ENCODE data around the gene LUZP2.

LUZP2 gene

DNA sequence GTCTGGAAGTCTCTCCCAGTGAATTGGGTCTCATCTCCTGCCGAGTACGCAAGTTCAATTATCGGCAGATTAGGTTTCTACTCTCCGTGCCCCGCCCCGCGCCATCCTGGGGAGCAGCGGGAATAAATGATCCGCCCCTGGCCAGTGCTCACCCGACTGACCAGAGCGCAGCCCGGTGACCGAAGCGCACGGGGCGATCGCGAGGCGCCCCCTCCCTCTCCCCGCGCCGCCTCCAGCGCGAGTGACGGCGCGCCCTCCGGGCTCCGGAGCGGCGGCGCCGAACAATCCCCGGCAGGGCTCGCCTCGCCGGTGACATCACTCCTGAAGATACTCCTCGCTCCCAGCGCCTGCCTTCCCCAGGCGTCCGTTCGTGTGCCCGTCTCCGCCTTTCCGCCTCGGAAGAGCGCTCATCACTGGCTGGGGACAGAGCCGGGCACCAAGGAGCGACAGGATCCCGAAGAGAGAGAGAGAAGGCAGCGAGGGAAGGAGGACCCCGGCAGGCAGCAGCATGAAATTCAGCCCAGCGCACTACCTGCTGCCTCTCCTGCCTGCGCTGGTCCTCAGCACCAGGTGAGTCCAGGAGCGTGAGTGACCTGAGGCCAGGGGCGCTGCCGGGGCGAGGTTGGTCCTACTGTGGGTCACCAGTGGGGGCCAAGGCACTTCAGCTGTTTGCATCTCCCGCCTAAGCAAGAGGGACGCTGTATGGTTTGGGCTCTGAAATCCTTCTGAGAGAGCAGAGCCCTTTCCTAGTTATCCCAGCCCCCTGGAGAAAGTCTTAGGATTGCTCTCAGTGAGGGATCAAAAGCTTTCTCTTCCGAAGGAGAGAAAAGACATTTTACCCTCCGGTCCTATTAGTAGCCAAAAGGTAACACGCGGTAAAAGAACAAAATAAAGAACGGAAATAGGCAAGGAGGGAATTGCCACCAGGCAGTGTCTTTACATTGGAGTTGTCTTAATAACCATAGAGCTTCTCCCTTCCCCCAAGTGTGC is at the start of gene LUZP2:
Gene LUZP2, plus strand, starts transcription at position 318 of the 990 bp plus-strand sequence.
- DNase-seq (ENCODE audit: low read depth): no peak

DNA sequence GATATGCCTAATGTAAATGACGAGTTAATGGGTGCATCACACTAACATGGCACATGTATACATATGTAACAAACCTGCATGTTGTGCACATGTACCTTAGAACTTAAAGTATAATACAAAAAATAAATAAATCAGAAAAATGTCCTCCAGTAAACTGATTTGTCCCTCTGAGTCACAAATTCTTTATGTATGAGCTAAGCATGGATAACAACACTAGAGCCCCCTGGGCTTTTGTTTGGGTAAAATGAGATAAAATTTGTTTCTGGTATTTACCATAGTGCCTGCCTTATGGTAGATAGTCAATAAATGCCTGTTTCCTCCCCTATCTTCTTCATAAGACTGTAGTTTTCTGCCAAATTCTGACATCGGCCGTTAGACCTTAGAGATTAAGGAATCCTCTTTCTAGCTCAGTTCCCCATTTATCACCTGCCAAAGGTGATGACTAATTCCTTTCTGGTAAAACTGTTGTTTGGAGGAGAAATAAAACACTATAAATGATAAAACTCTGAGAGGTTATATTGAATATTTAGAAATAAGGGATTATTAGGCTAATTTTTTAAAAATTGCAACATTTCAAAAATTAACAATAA is 43.6 kb upstream of the LUZP2 start:
- peak; percentile 2 for DNase-seq (ENCODE audit: low read depth)

DNA sequence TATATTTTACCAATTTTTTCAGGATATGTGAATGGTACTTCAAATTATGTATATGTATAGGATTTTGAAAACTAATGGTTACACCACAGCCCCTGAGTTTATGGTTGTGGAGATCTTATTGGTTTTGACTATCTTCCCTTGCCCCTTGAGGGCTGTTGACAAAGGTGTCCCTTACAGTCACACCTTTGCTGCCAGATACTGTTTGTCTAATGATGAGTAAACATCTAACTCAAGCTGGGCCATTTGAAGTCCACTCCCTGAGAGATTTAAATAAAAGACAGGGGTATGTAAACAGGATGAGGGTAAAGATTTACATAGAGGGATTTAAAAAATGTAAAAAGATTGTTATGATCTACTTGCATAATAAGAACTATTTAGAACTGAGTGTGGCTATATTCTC is 38.9 kb upstream of the LUZP2 start:
- no peak for DNase-seq (ENCODE audit: low read depth)

DNA sequence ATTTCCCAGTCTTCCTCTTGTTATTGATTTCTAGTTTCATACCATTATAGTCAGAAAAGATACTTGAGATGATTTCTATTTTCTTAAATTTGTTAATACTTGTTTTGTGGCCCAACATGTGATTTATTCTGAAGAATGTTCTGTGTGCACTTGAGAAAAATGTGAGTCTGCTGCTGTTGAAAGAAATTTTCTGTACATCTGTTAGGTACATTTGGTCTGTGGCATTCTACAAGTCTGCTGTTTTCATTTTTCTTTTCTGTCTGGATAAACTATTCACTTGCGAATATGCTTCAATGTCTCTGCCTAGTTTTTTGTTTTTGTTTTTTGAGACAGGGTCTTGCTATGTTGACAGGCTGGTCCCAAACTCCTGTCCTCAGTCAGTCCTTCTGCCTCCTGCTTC is 26.4 kb upstream of the LUZP2 start:
- no peak for DNase-seq (ENCODE audit: low read depth)

DNA sequence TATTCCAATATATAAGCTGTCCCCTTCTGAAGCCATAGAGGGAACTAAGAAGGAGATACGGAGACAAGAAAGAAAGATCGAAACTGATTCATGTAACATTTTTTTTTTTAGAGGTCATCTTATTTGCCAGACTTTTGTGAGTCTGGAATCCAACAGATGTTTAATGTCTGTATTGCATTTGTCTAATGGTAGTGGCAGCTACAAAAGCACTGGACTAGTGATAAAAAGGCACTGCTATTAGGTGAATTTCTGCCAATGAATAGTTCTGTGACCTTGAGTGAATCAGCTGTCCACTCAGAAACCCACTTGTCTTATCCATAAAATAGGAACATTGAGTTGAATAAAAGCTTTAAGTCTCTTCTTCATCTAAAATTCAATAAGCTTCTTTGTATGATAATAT is 25.8 kb upstream of the LUZP2 start:
- DNase-seq (ENCODE audit: low read depth): no peak

DNA sequence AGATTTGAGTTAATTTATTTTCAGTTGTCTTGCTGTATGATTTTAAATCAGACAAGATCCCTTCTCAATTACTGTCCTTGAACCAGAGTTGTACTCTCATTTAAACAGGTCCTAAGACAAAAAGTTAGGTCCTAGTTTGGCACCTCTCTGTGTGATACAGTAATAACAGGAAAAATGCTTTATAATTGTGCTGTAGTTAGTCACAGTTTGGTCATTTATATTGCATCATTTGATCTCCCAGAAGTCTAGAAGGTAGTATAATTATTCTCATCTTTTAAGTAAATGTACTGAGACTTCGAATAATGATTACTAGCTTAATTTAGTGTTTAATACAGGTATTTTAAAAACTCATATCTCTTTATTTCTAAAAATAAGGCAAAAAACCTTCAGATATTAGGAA is 18.1 kb upstream of the LUZP2 start:
- DNase-seq (ENCODE audit: low read depth): no peak

DNA sequence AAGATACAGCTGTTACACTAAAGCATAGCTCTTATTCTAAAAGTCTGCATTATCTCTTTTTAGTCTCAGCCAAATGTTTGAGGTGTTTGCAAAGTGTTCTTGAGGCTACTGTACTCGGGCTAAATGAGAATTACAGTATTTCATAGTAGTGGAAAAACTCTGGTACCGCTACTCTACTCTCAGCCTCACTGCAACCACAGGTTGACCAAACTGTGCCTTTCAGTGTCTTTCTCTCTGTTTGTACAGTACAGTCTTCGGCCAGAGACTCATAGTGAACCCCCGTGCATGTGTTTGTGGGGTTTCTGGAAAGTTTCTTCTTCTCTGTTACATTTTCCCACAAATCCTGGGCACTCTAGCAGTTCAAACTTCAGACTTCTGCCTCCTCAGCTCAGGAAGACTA is 7.4 kb upstream of the LUZP2 start:
- no peak for DNase-seq (ENCODE audit: low read depth)

DNA sequence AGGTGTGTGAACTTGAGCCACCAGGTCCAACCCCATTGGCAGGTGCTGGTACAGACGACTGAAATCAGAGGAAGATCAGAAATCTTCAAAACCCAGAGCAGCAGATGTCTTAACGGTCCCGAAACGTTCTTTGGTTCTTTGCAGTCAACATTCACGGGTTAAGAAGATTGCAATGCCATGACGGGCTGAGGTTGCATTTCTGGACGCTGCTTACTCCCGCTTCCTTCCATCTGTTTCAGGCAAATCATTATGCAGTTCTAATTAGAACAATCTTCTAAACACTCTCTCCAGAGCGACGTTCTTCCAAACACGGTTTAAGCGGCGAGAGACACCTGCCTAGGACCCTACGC is 492 bp upstream of the LUZP2 start:
- no peak for DNase-seq (ENCODE audit: low read depth)

DNA sequence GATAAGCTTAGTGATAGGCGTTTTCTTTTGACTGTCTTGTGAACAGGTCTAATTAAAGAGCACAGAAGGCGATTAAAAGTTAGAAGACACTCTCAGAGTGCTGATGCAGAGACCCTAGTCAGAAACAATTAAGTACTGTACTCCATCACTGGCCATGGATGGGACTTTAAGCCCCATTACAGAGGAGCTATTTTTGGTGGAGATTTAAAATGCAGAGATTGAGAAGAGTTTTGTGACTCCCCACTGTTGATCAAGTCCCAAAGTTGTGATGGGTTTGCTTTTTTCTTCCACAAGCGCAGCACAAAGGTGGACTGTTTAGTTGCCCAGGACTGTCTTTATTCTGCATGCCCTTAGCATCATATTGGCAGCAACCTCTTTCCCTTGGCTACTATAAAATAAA is 978 bp downstream of the LUZP2 start:
- no peak for DNase-seq (ENCODE audit: low read depth)

DNA sequence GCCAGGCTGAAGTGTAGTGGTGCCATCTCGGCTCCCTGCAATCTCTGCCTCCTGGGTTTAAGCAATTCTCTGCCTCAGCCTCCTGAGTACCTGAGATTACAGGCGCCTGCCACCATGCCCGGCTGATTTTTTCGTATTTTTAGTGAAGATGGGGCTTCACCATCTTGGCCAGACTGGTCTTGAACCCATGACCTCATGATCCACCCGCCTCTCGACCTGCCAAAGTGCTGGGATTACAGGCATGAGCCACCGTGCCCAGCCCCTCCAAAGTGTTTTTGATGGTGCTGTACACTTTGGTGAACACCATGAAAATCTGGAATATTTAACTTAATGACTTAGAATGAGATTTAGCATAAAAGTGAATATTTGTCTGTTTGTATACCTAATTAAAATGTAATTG is 5.6 kb downstream of the LUZP2 start:
- no peak for DNase-seq (ENCODE audit: low read depth)

DNA sequence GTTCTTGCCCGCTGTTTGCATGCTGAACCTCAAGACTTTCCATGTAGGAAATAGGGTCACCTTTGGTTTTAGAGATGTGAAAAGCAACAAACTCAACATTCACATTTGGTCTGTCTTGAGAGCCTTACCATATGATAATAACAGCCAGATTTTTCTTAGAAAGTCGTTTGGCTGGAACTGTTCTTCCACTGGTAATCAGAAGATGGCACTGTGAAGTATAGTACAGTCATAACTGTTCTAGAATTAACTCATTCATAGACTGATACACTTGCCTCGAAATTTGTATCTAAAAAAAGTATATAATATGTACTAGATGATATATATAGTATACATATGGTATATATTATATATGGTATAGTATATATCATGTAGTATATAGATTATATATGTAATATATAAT is 12.3 kb downstream of the LUZP2 start:
- no peak for DNase-seq (ENCODE audit: low read depth)

DNA sequence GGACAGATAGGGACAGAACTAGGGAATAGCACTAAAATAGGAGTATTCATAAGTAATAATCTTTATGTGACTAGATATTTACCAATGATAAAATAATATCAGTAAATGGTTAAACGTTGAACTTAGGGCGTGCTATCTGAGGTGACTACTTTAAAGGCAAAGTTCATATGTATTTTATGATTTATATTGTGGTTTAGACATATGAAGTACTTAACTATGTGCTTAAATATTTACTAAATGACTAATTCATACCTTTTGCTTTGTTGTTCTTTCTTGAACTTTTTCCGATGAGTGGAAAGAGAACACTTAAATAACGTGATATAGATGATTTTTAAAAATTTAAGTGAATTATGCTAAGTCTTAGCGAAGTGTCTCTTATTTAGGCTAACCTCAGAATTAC is 14.7 kb downstream of the LUZP2 start:
- no peak for DNase-seq (ENCODE audit: low read depth)

DNA sequence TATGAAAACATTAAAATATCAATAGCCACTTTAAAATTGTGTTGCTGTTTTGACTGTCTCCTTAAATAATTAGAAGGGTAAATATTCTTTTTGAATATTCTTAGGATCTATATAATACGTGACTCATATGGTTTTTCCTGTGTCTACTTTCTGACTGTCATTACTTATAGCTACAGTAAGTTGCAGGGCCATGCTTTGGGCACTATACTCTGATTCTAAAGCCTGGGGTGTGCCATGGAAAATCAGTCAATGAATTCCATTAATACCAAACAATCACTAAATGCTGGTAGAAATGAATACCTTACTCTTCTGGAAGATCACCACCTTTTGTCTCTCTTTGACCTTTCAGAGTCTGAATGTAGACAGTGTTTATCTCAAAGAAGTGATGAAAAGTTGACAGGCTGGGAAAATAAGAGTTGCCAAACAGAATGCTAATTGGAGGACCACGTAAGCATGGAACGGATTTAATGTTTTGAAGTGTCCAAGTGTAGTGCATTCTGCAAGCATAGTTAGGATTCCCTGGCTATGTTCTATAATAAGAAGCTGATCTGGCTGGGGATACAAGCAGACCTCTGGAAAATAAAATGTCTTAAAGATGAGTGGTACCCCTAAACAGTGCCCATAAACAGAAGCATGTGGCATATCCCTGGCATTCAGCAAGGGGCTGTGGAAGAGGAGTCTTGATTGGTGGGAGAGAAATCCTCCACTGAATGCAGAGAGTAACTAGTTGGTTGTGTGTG is 16.8 kb downstream of the LUZP2 start:
- DNase-seq (ENCODE audit: low read depth): no peak

DNA sequence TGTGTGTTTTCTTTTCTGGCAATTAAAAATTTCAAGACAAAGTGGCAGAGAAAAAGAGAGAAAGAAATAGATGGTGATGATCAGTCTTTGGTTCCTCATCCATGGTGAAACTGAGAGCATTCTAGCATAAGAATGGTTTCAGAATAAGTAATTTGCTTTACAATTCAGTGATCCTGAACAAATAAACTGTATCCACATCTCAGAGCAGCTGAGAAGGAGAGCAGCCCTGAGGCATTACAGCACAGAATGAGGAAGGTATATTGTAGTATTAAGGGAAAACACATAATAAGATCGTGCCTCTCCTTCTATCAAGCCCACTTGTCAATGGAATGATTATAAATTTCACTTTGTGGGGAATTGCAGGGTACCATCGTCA is 17.4 kb downstream of the LUZP2 start:
- no peak for DNase-seq (ENCODE audit: low read depth)

DNA sequence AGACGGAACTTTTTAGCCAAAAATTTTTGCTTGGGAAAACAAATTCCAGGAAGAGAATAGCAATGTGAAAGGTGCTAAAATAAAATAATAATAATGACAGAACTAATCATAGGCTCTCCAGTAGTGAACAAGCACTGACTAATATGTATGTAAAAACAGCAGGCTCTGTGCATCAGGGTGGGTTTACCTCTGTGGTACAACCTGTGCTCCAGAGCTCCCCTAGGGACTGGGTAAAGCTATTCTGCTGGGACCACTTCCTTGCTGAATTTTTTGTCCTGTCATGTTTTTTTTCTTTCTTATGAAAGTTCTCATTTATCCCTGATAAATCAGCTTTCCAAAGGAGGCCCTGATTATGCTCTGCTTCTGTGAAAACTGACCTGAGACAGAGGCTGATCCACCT is 18.8 kb downstream of the LUZP2 start:
- no peak for DNase-seq (ENCODE audit: low read depth)

DNA sequence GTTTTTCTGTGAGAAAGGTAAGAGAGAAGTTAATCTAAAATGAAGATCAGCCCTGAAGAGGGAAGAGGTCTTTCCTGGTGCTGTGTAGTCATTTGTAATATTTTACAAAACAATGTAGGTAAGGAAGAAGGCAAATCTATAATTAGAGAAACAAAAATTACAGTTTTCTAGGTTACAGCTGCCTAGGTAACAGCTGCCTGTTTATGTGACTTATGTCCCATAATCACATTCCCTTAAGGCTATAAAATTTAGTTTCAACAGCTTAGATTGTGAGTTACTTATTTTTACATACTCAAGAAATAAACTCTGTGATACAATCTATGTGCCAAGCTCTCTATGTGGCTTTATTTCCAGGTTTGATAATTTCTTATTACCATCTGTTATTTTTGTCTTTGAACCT is 19.8 kb downstream of the LUZP2 start:
- DNase-seq (ENCODE audit: low read depth): no peak

DNA sequence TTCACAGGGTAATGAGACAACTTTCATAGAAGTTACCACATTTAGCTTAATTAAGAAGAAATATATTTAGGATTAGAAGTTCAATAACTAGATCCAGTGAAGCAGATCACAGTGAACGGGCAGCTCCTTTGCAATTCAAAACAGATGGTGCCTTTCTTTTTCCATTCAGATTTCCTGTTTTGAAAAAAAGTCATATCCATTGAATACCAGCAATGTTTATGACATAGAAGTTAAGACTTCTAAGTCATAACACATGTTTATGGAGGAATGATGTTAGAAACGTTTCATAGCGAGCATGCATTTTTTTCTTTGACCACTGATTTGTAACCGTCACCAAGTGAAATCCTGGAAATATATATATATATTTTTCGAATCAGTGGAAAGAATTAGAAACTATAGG is 24.7 kb downstream of the LUZP2 start:
- no peak for DNase-seq (ENCODE audit: low read depth)

DNA sequence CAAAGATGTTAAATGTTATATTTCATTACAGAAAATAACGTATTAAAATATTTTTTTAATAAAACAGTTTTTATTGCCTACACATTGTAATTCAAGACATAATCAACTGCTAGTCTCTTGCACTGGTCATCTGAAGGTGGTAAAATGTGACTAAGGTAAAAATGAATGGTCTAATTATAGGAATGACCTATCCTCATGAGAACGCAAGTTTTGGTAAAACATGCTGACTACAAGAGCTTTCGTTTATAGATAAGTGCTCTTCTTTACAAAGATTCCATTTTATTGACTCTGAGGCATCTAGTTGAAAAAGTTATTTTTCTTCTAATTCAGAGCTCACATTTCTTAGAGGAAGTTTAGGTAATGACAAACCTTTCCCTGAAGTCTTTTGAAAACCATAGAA is 27.3 kb downstream of the LUZP2 start:
- no peak for DNase-seq (ENCODE audit: low read depth)

DNA sequence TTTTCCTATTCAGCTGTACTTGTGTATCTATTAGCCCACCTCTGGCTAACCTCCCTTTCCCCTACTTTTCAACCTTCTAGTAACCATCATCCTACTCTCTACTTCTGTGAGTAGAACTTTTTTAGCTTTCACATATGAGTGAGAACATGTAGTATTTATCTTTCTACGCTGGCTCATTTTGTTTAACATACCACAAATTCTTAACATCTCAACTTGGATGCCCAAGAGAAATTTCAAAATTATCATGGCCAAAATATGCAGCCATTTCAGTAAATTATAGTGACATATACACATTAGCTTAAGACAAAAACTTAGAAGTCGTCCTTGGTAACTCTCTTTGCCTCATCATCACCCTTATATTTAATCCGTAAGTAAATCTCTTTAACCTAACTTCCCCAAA is 34.7 kb downstream of the LUZP2 start:
- no peak for DNase-seq (ENCODE audit: low read depth)

DNA sequence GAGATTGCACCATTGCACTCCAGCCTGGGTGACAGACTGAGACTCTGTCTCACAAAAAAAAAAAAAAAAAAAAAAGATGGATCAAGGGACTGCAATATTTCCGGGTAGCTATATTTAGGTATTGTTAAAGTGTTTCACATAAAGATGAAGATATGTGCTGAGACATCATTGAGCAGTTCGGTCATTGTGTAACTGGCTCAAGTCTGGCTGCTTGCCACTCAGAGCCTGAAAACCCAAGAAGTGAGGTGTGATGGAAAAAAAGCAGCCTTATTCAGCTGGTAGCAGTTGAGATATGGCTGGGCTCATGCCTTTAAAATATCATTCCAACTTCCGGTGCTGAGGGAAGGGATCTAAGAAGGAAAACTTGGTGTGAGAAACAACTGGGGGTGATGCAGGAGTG is 46.9 kb downstream of the LUZP2 start:
- DNase-seq (ENCODE audit: low read depth): no peak

DNA sequence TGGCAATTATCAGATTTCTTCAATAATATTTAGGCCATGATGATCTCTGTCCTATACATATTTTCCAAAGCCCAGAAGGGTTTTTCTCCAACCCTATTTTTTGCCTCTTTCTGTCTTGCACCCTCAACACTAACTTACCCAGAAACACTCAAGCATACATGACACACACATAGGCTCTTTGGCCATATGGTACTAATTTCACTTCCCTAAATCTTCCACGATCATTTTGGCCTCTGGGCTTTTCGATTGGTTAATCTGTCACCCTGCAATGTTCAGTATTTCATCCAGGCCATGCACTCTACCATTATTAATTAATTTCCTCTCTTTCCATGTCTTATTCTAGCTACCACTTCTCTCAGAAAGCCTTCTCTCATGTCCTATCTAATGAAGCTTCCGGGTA is 59.8 kb downstream of the LUZP2 start:
- no peak for DNase-seq (ENCODE audit: low read depth)

DNA sequence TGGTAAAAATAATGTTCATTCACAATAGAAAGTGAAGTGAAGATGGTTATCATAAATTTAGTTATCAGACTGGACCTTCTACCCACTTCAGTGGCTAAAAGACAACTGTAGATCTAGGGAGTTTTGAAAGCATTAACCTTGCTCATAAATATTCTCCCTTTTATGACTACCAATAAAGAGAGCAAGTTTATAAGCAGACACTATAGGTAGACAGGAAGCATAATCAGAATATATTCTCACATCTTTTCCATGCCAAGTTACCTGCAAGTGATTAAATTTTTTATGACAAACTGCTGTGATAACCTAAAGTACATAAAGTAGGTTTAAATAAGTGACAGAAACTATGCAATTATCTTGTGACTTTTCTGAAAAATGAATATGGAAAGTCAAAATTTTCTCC is 62.5 kb downstream of the LUZP2 start:
- DNase-seq (ENCODE audit: low read depth): no peak

DNA sequence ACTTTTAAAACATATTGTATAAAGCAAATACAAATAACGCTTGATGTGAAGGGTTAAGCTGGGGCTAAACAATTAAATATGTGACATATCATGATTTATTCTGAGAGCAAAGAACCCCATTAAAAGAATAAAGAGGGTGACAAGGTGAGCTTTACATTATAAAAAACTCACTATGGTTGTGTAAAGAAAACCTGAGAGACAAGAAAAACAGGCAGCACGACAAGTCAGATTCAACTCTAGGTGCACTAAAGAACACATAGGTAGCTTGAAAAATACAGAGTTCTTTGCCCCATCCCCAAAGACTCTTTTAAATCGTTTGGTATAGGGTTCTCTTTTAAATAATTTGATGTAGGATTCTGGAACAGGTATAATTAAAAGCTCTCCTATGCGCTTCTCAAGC is 63.5 kb downstream of the LUZP2 start:
- no peak for DNase-seq (ENCODE audit: low read depth)
